Measurements from ENCODE around the gene SVIL.

GRCh38 chr10:29584436-29584835 is 50.3 kb downstream of the SVIL start:
- no peak for TF ChIP-seq POLR2A (IDR thresholded peaks at IDR 0.05)
- TF ChIP-seq EP300 (IDR thresholded peaks at IDR 0.05): no peak
